Measurements from ENCODE around the gene RCAN1. TPM values are rescaled to one million over a fixed set of nuclear protein-coding genes. Genes with fewer than 3 reads are reported as not detected.
"Not testable (repeated sequence)": the region's sequence is repeated elsewhere in the genome, so short reads cannot be mapped to it uniquely, and the experiment has no call there.

RCAN1 gene
- total and polyA plus RNA-seq, 10 donors = 5.3 to 28.6 (median 14.7) TPM

- intact Hi-C loops (cut with DNase I; ENCODE audit: low total_unique reads) = no loop called here
- Histone ChIP-seq H3K9me3 (peaks cover 0 to 10% (median 3%) of the 10 kb centered on the region in 8 donors), H3K36me3 (no peaks in the 10 kb centered on the region), H3K4me3 (no peak overlapping the region), H3K27me3 (replicated peaks in 1 of 7) (no peaks in the 10 kb centered on the region), H3K27ac (no peak overlapping the region), H3K4me1 (no peaks in the 10 kb centered on the region)
- WGBS, 5 donors = 81 to 96% (median 85%) methylated on average over 5 of the region's 5 CpGs
- TF ChIP-seq POLR2AphosphoS5 (IDR thresholded peaks at IDR 0.05) (no peak), POLR2A (IDR thresholded peaks at IDR 0.05) (no peak), CTCF (IDR thresholded peaks at IDR 0.05 in 8 of 11, conservative IDR thresholded peaks at IDR 0.05 in 3 of 11) (no peak)
- DNase-seq = no peak
Measured at GRCh38 chr21:34558166-34558565, 56.7 kb downstream of the RCAN1 start.

- TF ChIP-seq POLR2A (IDR thresholded peaks at IDR 0.05) (no peak), CTCF (IDR thresholded peaks at IDR 0.05 in 8 of 11, conservative IDR thresholded peaks at IDR 0.05 in 3 of 11) (no peak), POLR2AphosphoS5 (IDR thresholded peaks at IDR 0.05) (no peak)
- Histone ChIP-seq H3K9me3 (peaks cover 0 to 10% (median 3%) of the 10 kb centered on the region in 8 donors), H3K4me3 (no peak overlapping the region), H3K4me1 (peaks cover 0 to 5% (median 0%) of the 10 kb centered on the region in 6 donors), H3K27ac (no peak overlapping the region), H3K27me3 (replicated peaks in 1 of 7) (no peaks in the 10 kb centered on the region), H3K36me3 (no peaks in the 10 kb centered on the region)
- intact Hi-C loops (cut with DNase I; ENCODE audit: low total_unique reads) = no loop called here
- WGBS, 5 donors = 71 to 90% (median 75%) methylated on average over 5 of the region's 5 CpGs
- DNase-seq = no peak
Measured at GRCh38 chr21:34557261-34557660, 57.7 kb downstream of the RCAN1 start.

GRCh38 chr21:34554670-34555069 lies 60.2 kb downstream of the RCAN1 start:
- H3K4me3 ChIP-seq; H3K36me3 ChIP-seq; H3K27me3 ChIP-seq (replicated peaks in 1 of 7); H3K27ac ChIP-seq; DNase-seq; H3K4me1 ChIP-seq; intact Hi-C loops (cut with DNase I; ENCODE audit: low total_unique reads): not testable (repeated sequence)
- WGBS, 5 donors = 81 to 96% (median 93%) methylated on average over 2 of the region's 2 CpGs
- H3K9me3 ChIP-seq = peaks cover 0 to 10% (median 3%) of the 10 kb centered on the region in 8 donors

GRCh38 chr21:34554227-34554626 lies 60.7 kb downstream of the RCAN1 start:
- intact Hi-C loops (cut with DNase I; ENCODE audit: low total_unique reads) = no loop called here
- no peak overlapping the region for H3K27ac ChIP-seq
- no peaks in the 10 kb centered on the region for H3K36me3 ChIP-seq
- no peaks in the 10 kb centered on the region for H3K27me3 ChIP-seq (replicated peaks in 1 of 7)
- no peak for DNase-seq
- H3K9me3 ChIP-seq = peaks cover 0 to 10% (median 3%) of the 10 kb centered on the region in 8 donors
- TF ChIP-seq CTCF (IDR thresholded peaks at IDR 0.05 in 8 of 11, conservative IDR thresholded peaks at IDR 0.05 in 3 of 11) (no peak), POLR2A (IDR thresholded peaks at IDR 0.05) (no peak), POLR2AphosphoS5 (IDR thresholded peaks at IDR 0.05) (no peak)
- peaks cover 0 to 5% (median 0%) of the 10 kb centered on the region in 6 donors for H3K4me1 ChIP-seq
- no peak overlapping the region for H3K4me3 ChIP-seq
- WGBS, 5 donors = 89 to 94% (median 93%) methylated on average over 4 of the region's 4 CpGs
